Stimulated activated CD8-positive, alpha-beta memory T cell treated with anti-CD3 and anti-CD28 coated beads, Interleukin-15, amount 100 ng/mL, for 4 hours (primary cell): ENCODE data around the gene MIER3.

ENCODE experiments used
- DNase-seq, 2 donors: peaks; one replicate each; pipeline ENCODE4 v3.0.0-alpha.2; 2020; ENCODE audit warnings: low read depth in 2 of 2

The MIER3 gene

GRCh38 chr5:56959326-56959725, 7.4 kb upstream of the MIER3 start:
- no peak for DNase-seq

GRCh38 chr5:56958595-56958994, 6.7 kb upstream of the MIER3 start:
- DNase-seq: no peak

GRCh38 chr5:56954262-56954661, 2.3 kb upstream of the MIER3 start:
- DNase-seq: no peak

GRCh38 chr5:56951126-56951945, 587 bp downstream of the MIER3 start:
- DNase-seq: peak in 1 of 2 donors; percentile 0

- peak in 1 of 2 donors; percentile 14 for DNase-seq
Observed at GRCh38 chr5:56950626-56951125, 1.2 kb downstream of the MIER3 start.

GRCh38 chr5:56947052-56947451, 4.9 kb downstream of the MIER3 start:
- no peak for DNase-seq

GRCh38 chr5:56941981-56942380, 9.9 kb downstream of the MIER3 start:
- DNase-seq: no peak

GRCh38 chr5:56938858-56939257, 13.1 kb downstream of the MIER3 start:
- DNase-seq: no peak

- DNase-seq: no peak
Observed at GRCh38 chr5:56934325-56934724, 17.6 kb downstream of the MIER3 start.

- no peak for DNase-seq
Observed at GRCh38 chr5:56922922-56923321, 29.0 kb downstream of the MIER3 start.

- DNase-seq: no peak
Observed at GRCh38 chr5:56919942-56920662, 31.8 kb downstream of the MIER3 start.

- no peak for DNase-seq
Observed at GRCh38 chr5:56918054-56918453, 33.9 kb downstream of the MIER3 start.

- DNase-seq: no peak
Observed at GRCh38 chr5:56917534-56917933, 34.4 kb downstream of the MIER3 start.

- DNase-seq: no peak
Observed at GRCh38 chr5:56914678-56915077, 37.2 kb downstream of the MIER3 start.

GRCh38 chr5:56913766-56914165, 38.2 kb downstream of the MIER3 start:
- DNase-seq: no peak

GRCh38 chr5:56910210-56910965, 41.5 kb downstream of the MIER3 start:
- peak in 1 of 2 donors; percentile 1 for DNase-seq

- DNase-seq: peak; percentile 67 to 82
Observed at GRCh38 chr5:56909294-56910209, 42.4 kb downstream of the MIER3 start, which contains the start of gene SETD9. TSS of gene SETD9 (plus strand) at chr5:56909596. CDS start at chr5:56909646, 50 bp downstream.

GRCh38 chr5:56908942-56909293, 43.0 kb downstream of the MIER3 start:
- DNase-seq: no peak

GRCh38 chr5:56900858-56901578, 50.9 kb downstream of the MIER3 start:
- DNase-seq: no peak

GRCh38 chr5:56900395-56900794, 51.5 kb downstream of the MIER3 start:
- no peak for DNase-seq
